GM18873 (cell line): Measurements from ENCODE around the gene KRTCAP3.
A peak's percentile ranks its signal among the peaks of the same experiment; 100 is the strongest.

Source experiments
- ATAC-seq: cut with Tn5 transposase; IDR thresholded peaks from one replicate; pipeline ENCODE4 v1.9.1; 2021; ENCODE audit warnings: mild to moderate bottlenecking, moderate library complexity, moderate number of reproducible peaks; ENCODE audit not compliant: unreplicated experiment, low FRiP score

The KRTCAP3 gene

DNA sequence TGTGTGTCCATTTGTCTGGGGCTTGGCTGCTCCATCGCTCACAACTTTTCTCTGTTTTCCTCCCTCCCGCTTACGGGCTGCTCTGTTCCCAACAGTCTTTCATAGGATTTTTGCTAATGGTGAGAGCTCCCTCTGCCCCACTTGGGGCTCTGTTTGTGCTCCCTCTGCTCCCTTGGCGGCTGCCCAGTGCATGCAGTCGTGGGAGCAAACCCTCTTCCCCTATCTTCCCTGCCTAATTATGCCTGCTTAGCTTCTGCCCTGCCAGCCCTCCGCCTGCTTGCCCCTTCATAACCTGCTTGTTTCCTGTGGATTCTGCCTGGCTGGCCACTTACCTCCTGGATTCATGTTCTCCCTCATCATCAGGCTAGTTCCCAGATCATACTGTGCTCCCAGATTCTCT lies 6.6 kb upstream of the KRTCAP3 start:
- ATAC-seq, result no peak

GRCh38 chr2:27441226-27441926 lies 805 bp upstream of the KRTCAP3 start:
- ATAC-seq, result no peak

GRCh38 chr2:27442920-27443282 lies 720 bp downstream of the KRTCAP3 start:
- ATAC-seq, result no peak

DNA sequence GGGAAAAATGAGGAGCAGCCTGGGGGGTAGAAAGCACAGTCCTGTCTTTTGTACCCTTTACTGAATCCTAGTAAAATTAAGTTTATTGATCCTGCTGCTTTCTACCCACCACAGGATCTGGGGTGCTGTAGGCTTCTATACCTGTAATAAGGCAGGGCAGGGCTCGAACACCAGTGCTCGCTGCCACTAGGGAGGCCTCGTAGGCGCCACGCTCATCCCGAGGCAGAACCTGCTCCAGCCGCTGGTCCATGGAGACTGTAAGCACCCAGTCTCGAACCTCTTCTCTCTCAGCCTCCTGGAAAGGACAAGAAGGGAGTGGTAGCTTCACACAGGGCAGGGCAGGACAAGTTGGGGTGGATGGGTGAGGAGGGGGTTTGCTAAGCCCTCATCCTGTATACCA lies 3.0 kb downstream of the KRTCAP3 start:
- no peak for ATAC-seq

GRCh38 chr2:27445615-27446014 lies 3.4 kb downstream of the KRTCAP3 start:
- no peak for ATAC-seq

- no peak for ATAC-seq
Measured at GRCh38 chr2:27446057-27446456, 3.9 kb downstream of the KRTCAP3 start.

DNA sequence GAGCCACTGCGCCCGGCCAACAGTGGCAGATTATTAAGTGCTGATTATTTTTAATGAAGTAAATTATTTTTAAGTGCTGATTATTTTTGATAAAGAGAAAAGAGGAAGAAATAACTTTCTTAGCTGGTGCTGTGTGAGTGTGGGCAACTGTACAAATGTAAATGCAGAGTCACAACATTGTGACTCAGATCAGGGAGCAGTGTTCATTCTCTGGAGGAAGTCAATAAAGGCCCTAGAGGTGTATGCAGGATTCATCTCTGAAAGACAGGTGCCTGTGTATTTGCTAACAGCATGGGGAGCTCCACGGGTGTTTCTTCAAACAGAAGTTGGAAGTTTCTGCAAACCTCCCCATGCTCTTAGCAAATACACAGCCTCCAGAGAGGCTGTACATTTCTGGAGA lies 6.2 kb downstream of the KRTCAP3 start:
- no peak for ATAC-seq

- no peak for ATAC-seq
Measured at GRCh38 chr2:27451095-27451494, 8.9 kb downstream of the KRTCAP3 start.

DNA sequence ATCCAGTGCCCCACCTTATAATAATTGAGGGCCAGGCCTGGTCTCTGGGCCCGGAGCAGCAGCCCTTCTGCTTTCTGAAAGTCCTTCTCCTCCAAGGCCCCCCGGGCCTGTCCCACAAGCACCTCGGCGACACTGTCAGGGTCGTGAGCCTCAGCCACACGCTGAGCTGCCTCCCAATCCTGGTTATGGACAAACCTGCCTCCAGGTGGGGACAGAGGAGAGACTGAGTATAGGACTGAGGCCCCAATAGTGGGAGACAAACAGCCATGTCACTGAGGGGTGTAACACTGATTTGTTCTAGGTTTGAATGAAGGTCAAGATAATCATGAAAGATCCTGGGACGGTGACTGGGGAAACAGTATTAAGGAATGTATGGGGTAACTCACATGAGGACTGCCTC lies 11.8 kb downstream of the KRTCAP3 start:
- no peak for ATAC-seq

DNA sequence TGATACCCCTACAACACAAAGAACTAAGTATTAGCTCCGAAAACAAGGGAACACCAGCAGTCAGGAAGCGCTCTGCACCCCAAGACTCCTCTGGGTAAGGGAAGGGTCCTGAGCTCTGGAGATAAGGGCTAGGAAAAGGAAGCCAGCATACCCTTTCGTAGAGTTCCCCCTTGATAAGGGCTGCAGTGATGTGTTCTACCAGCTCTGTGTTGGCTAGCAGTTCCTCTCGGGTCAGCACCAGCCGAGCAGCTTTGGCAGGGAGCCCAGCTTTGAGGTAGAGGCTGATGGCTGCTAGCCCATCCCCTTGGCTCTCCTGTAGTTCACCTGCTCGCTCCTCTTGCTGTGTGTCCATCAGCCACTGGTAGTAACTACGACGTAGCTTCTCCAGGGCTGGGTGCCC lies 18.9 kb downstream of the KRTCAP3 start:
- no peak for ATAC-seq

DNA sequence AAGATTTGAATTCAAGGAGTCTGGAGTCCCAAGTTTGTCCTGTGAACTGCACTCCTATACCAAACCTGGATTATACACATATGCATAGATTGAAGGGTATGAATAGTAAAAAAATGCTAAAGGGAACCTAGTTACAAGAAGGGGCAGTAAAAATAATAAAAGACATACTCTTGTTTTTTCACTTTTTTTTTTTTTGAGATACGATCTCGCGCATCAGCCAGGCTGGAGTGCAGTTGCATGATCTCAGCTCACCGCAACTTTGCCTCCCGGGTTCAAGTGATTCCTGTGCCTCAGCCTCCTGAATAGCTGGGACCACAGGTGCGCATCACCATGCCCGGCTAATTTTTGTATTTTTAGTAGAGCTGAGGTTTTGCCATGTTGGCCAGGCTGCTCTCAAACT lies 22.3 kb downstream of the KRTCAP3 start:
- no peak for ATAC-seq

GRCh38 chr2:27471961-27472360 lies 29.8 kb downstream of the KRTCAP3 start:
- ATAC-seq, result no peak

DNA sequence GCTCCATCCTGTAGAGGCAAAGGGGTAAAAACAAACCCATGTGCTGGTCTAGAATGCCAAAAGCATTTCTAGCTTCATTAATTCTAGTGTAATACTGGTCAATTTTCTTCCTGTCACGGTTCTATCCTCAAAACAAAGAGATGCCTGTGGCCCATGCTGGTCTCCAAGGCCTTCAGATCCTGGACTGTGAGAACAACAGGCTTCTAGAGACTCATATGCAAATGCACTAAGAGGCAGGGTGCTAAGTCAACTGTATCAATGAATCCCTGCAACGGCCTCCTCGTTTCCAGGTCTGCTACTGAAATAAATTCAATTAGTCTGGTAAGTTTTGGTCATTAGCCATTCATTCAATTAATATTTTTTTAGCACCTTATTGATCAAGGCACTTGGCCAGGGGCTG lies 43.3 kb downstream of the KRTCAP3 start:
- no peak for ATAC-seq

DNA sequence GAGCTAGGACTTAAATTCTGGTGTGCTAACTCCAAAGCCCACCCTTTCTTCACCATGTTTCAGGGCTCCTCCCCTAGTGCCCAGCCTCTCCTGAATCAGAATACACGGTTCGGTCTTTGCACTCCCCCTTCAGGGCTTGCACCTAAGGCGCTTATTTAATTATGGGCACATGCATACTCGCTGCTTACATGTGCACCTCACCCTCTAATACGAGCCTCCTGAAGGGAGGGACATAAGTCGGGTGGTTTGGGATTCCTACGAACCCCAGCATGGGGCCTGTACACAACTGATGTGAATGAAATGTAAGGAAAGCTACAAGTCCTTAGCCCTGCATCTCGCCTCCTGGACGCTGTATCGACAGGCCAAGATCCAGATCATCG lies 46.9 kb downstream of the KRTCAP3 start:
- ATAC-seq, result peak; percentile 6

DNA sequence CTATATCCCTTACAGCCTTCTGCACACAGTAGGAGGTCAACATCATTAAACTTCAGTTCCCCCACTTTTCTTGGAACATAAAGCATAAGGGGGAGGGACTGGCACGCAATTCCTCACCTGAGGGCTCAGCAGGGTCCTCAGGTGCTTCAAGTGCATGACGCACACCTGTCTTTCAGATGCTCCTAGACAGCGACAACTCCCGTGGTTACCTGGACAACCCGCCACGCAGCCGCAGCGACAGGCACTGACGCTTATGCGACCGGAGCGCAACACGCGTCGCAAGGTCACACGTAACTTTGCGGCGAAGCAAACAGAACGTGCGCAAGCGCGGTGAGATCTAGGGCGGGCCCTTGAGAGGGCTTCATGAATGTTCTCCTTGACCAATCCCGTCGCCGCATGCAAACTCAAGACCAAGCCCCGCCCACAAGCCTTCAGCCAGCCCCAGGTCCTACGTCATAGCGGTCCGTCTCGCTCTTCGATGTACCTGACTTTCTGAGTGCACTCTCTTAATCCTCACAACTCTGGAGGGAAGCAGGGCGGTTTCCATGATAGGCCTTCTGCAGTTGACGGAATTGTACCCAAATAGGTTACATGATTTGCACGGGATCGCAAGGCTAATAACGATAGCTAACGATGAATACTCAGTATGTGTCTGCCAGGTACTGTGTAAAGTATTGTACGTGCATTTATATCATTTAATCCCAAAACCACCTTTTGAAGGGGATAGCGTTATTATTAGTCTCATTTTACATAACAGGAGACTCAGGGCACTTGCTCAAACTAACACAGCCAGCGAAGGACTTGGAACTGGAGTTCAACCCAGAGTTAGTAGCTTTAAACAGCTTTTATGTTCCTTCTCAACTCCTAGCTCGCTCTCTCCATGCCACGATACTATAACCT lies 47.6 kb downstream of the KRTCAP3 start, which contains the start of gene IFT172:
Gene IFT172, minus strand, starts transcription at position 246 of the 900 bp plus-strand sequence. Its CDS starts 90 bp downstream, at position 156.
- peak; percentile 88 for ATAC-seq

- ATAC-seq, result no peak
Measured at GRCh38 chr2:27492557-27492956, 50.4 kb downstream of the KRTCAP3 start.

- ATAC-seq, result no peak
Measured at GRCh38 chr2:27493948-27494283, 51.7 kb downstream of the KRTCAP3 start.
